Esophagus squamous epithelium (tissue), 5 donors: ENCODE data around the gene ATP10A. TPM values are rescaled to one million over a fixed set of nuclear protein-coding genes. Genes with fewer than 3 reads are reported as not detected.

Source experiments
- DNase-seq: peaks from one replicate; lab custom pipeline; 2025; lab: John Stamatoyannopoulos, UW
- H3K27ac ChIP-seq, 4 donors: fragments of 200-600 bp; sonication (generic); one replicate each; pipeline ENCODE4 v1.5.1; 2016 to 2019; ENCODE audit warnings: mild to moderate bottlenecking in 1 of 4
- H3K27me3 ChIP-seq, 4 donors: fragments of 200-600 bp; sonication (generic); 1 replicate in 3 of 4; 2 replicates in 1 of 4; pipeline versions ENCODE4 v1.5.1 to v1.6.0; 2017 to 2021; ENCODE audit warnings: antibody characterized with exemption in 1 of 4
- H3K36me3 ChIP-seq, 3 donors: fragments of 200-600 bp; sonication (generic); one replicate each; pipeline ENCODE4 v1.5.1; 2016 to 2019
- H3K4me1 ChIP-seq, 3 donors: fragments of 200-600 bp; sonication (generic); one replicate each; pipeline ENCODE4 v1.5.1; 2017 to 2019
- H3K4me3 ChIP-seq, 4 donors: fragments of 200-600 bp; sonication (generic); 1 replicate in 3 of 4; 2 replicates in 1 of 4; pipeline ENCODE4 v1.5.1; 2016 to 2019; ENCODE audit warnings: mild to moderate bottlenecking in 2 of 4, moderate library complexity in 1 of 4
- H3K9me3 ChIP-seq, 3 donors: fragments of 200-600 bp; sonication (generic); one replicate each; pipeline ENCODE4 v1.5.1; 2016 to 2019
- POLR2A ChIP-seq, 4 donors: fragments of 450-650 bp; IDR thresholded peaks; one replicate each; pipeline ENCODE4 v1.6.1; 2017; ENCODE audit warnings: antibody characterized with exemption in 4 of 4, mild to moderate bottlenecking in 4 of 4, moderate library complexity in 3 of 4
- WGBS, 2 donors: methylation state at CpG; one replicate each; pipeline ENCODE4 v1.1.5; 2018; 5-methylcytosine and 5-hydroxymethylcytosine counted together
- intact Hi-C: fragments of 100-400 bp; cut with DNase I; formaldehyde crosslinking; loops from one replicate; pipeline ENCODE4 v1.15.0; 2022
- total RNA-seq, 4 donors: library from RNA; depleted of rRNA; stranded (reverse); fragments of >200 nt; gene quantifications; one replicate each; pipeline ENCODE4 v1.1.0, GENCODE V29; 2016
- TF ChIP-seq, protein P1 (sequence below), 6 experiments: fragments of 450-650 bp in 4 of 6; fragments of 200-600 bp in 2 of 6; sonication (generic) in 2 of 6; IDR thresholded peaks; one replicate each; pipeline ENCODE4 v1.5.1; 2016 to 2019; ENCODE audit warnings: antibody characterized with exemption in 6 of 6, mild to moderate bottlenecking in 4 of 6, moderate library complexity in 4 of 6
- donor health status: DM: yes; HTN: yes; CAD: no.

The ATP10A gene
- total RNA-seq, 4 donors from 2014 or later, result 0.88 to 6.3 (median 1.9) TPM

DNA sequence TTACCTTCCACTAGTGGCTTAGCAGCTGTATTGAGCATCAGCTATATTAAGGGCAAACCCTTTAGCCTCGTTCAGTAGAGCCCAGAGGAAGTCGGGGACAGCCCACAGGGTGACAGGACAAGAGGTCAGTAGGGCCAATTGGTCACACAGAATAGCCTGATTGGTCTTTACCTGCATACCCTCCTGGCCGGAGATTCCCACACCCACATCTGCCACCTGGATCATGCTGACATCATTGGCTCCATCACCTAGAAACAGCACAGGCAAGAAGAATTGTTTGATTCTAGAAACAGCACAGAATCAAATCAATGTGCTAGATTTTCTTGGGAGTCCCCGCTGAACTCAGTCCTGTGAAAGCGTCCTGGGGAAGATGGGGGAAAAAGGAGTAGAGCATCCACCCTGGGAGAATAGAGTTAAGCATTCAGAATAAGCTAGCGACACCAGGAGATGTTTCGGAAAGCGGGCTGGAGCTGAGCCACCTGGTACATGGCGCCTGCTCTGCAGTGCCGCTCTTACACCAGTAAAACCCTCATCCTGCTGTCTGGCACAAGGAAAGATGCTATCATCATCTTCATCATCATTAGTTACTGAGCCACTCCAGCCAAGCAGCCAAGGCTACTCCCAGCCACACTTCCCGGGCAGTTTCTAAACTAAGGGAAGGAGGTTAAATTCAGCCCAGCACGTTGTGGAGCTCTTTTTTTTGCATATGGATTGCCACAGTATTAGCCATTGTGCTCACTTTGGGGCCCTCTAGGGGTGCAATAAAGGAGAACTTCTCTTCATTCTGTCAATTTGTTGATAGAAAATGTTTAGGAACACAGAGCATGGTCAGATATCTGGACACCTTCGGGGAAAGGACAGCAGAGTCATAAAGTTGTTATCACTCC is 171.3 kb downstream of the ATP10A start:
- peaks cover 0 to 18% (median 0%) of the 10 kb centered on the region in 3 donors for H3K36me3 ChIP-seq
- intact Hi-C loops, result loop anchor here (10.0 kb wide), 1 partner anchor 243 kb away; no protein-coding TSS in a partner anchor
- H3K27me3 ChIP-seq, result no peaks in the 10 kb centered on the region
- no peak for DNase-seq
- peaks cover 0 to 12% (median 3%) of the 10 kb centered on the region in 3 donors for H3K4me1 ChIP-seq
- H3K27ac ChIP-seq, result no peak overlapping the region
- WGBS, 2 donors, result 73 to 74% methylated on average over 12 of the region's 13 CpGs
- TF ChIP-seq, protein P1, sequence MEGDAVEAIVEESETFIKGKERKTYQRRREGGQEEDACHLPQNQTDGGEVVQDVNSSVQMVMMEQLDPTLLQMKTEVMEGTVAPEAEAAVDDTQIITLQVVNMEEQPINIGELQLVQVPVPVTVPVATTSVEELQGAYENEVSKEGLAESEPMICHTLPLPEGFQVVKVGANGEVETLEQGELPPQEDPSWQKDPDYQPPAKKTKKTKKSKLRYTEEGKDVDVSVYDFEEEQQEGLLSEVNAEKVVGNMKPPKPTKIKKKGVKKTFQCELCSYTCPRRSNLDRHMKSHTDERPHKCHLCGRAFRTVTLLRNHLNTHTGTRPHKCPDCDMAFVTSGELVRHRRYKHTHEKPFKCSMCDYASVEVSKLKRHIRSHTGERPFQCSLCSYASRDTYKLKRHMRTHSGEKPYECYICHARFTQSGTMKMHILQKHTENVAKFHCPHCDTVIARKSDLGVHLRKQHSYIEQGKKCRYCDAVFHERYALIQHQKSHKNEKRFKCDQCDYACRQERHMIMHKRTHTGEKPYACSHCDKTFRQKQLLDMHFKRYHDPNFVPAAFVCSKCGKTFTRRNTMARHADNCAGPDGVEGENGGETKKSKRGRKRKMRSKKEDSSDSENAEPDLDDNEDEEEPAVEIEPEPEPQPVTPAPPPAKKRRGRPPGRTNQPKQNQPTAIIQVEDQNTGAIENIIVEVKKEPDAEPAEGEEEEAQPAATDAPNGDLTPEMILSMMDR (IDR thresholded peaks at IDR 0.05), result peak in 1 of 6 experiments; percentile 5
- no peak for TF ChIP-seq POLR2A (IDR thresholded peaks at IDR 0.05)
- H3K4me3 ChIP-seq, result no peak overlapping the region
- no peaks in the 10 kb centered on the region for H3K9me3 ChIP-seq

GRCh38 chr15:25690673-25691543 is 172.2 kb downstream of the ATP10A start:
- H3K27me3 ChIP-seq, result no peaks in the 10 kb centered on the region
- H3K9me3 ChIP-seq, result no peaks in the 10 kb centered on the region
- H3K4me1 ChIP-seq, result peaks cover 0 to 13% (median 3%) of the 10 kb centered on the region in 3 donors
- 58 to 65% methylated on average over 18 of the region's 18 CpGs for whole genome bisulfite sequencing, 2 donors
- intact Hi-C loops, result loop anchor here (10.0 kb wide), 1 partner anchor 244 kb away; no protein-coding TSS in a partner anchor
- H3K36me3 ChIP-seq, result peaks cover 0 to 18% (median 0%) of the 10 kb centered on the region in 3 donors
- no peak overlapping the region for H3K27ac ChIP-seq
- H3K4me3 ChIP-seq, result no peak overlapping the region
- DNase-seq, result no peak
- TF ChIP-seq, protein P1 (IDR thresholded peaks at IDR 0.05), result no peak
- TF ChIP-seq POLR2A (IDR thresholded peaks at IDR 0.05), result no peak

- WGBS, 2 donors, result 67 to 86% methylated on average over 2 to 3 of the region's 4 CpGs
- Histone ChIP-seq H3K27me3 (no peaks in the 10 kb centered on the region), H3K27ac (no peak overlapping the region), H3K4me3 (no peak overlapping the region), H3K9me3 (no peaks in the 10 kb centered on the region), H3K36me3 (peaks cover 0 to 12% (median 0%) of the 10 kb centered on the region in 3 donors), H3K4me1 (peaks cover 7 to 26% (median 7%) of the 10 kb centered on the region in 3 donors)
- intact Hi-C loops, result no loop called here
- DNase-seq, result no peak
- TF ChIP-seq POLR2A (IDR thresholded peaks at IDR 0.05), result no peak
These were observed 173.5 kb downstream of the ATP10A start for GRCh38 chr15:25689592-25689991.

DNA sequence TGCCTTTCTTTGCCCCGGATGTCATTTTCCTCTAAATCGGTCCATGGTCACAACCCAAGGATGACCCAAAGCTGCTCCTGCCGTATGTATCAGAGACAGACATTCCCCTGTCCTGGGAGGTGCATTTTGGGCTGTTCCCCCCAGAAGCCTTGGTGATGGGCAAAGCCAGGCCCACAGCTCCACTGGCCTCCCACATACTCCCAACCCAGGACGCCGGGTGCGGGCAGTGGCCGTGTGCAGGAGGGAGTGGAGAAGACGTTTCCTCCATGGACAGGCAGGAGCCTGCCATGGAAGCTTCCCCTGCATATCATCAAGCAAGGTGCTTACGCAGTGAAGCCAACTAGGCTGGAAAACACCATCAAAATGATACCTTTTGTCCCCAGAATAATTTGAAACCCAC is 175.0 kb downstream of the ATP10A start:
- intact Hi-C loops, result no loop called here
- Histone ChIP-seq H3K4me1 (peaks cover 7 to 41% (median 7%) of the 10 kb centered on the region in 3 donors), H3K27ac (no peak overlapping the region), H3K4me3 (no peak overlapping the region), H3K9me3 (no peaks in the 10 kb centered on the region), H3K27me3 (no peaks in the 10 kb centered on the region), H3K36me3 (peaks cover 0 to 1% (median 0%) of the 10 kb centered on the region in 3 donors)
- DNase-seq, result no peak
- no peak for TF ChIP-seq POLR2A (IDR thresholded peaks at IDR 0.05)
- TF ChIP-seq, protein P1 (IDR thresholded peaks at IDR 0.05), result no peak
- WGBS, 2 donors, result 88 to 94% methylated on average over 3 to 4 of the region's 9 CpGs

DNA sequence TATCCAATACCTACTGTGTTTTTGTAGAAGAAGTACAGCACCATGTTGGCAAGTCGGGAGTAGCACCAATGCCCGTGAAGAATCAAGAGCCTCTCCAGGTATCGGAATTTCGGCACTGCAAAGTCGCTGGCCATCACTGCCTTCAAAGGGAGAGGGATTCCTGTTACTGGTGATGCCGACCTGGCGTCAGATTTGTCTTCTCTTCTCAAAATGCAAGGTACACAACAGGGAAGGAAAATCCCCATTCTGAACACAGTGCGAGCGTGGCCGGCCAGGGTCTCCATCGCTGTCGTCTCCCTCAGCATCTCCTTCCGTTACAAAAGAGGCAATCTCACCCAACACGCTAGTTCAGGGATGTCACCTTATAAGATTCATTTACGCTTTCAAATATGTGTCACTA is 175.4 kb downstream of the ATP10A start:
- H3K9me3 ChIP-seq, result no peaks in the 10 kb centered on the region
- H3K4me1 ChIP-seq, result peaks cover 7 to 44% (median 7%) of the 10 kb centered on the region in 3 donors
- TF ChIP-seq POLR2A (IDR thresholded peaks at IDR 0.05), result no peak
- TF ChIP-seq, protein P1 (IDR thresholded peaks at IDR 0.05), result no peak
- no peak overlapping the region for H3K4me3 ChIP-seq
- WGBS, 2 donors, result 92 to 94% methylated on average over 13 to 15 of the region's 15 CpGs
- intact Hi-C loops, result no loop called here
- H3K36me3 ChIP-seq, result no peaks in the 10 kb centered on the region
- H3K27me3 ChIP-seq, result no peaks in the 10 kb centered on the region
- DNase-seq, result no peak
- H3K27ac ChIP-seq, result no peak overlapping the region
